ENCODE results near the gene FXYD4. TPM values are rescaled to one million over a fixed set of nuclear protein-coding genes. Genes with fewer than 3 reads are reported as not detected.

Gene FXYD4
- total RNA-seq, 6 experiments from 2014 or later = not detected

GRCh38 chr10:43352951-43353350, 18.5 kb upstream of the FXYD4 start:
- TF ChIP-seq POLR2A (IDR thresholded peaks at IDR 0.05) = no peak
- no peak for TF ChIP-seq CTCF (IDR thresholded peaks at IDR 0.05)
- DNase-seq = no peak
- no peaks in the 10 kb centered on the region for H3K9me3 ChIP-seq
- no peak for ATAC-seq
- no peaks in the 10 kb centered on the region for H3K4me1 ChIP-seq
- no peaks in the 10 kb centered on the region for H3K36me3 ChIP-seq
- WGBS (ENCODE audit: insufficient coverage, low coverage, low lambda C conversion rate, missing lambda C conversion rate) = 0% methylated on average over 2 of the region's 7 CpGs
- H3K27ac ChIP-seq = no peak overlapping the region
- no peak overlapping the region for H3K4me3 ChIP-seq
- intact Hi-C loops (cut with DNase I) = loop anchor here in 1 of 2 donors (5.0 kb wide), 1 partner anchor 56 kb away; no protein-coding TSS in a partner anchor
- no peaks in the 10 kb centered on the region for H3K27me3 ChIP-seq

- Histone ChIP-seq H3K9me3 (no peaks in the 10 kb centered on the region), H3K36me3 (no peaks in the 10 kb centered on the region), H3K4me3 (no peak overlapping the region), H3K4me1 (no peaks in the 10 kb centered on the region), H3K27me3 (no peaks in the 10 kb centered on the region), H3K27ac (no peak overlapping the region)
- TF ChIP-seq POLR2A (IDR thresholded peaks at IDR 0.05) = no peak
- no peak for TF ChIP-seq CTCF (IDR thresholded peaks at IDR 0.05)
- ATAC-seq (no peak), DNase-seq (no peak)
- intact Hi-C loops (cut with DNase I) = loop anchor here in 1 of 2 donors (5.0 kb wide), 1 partner anchor 56 kb away; no protein-coding TSS in a partner anchor
- 52% methylated on average over 3 of the region's 3 CpGs for WGBS (ENCODE audit: insufficient coverage, low coverage, low lambda C conversion rate, missing lambda C conversion rate)
Measured at GRCh38 chr10:43353495-43354329, 17.7 kb upstream of the FXYD4 start.

- Histone ChIP-seq H3K4me1 (no peaks in the 10 kb centered on the region), H3K27ac (no peak overlapping the region), H3K27me3 (no peaks in the 10 kb centered on the region), H3K36me3 (no peaks in the 10 kb centered on the region), H3K9me3 (no peaks in the 10 kb centered on the region), H3K4me3 (no peak overlapping the region)
- intact Hi-C loops (cut with DNase I) = loop anchor here in 1 of 2 donors (5.0 kb wide), 1 partner anchor 57 kb away; no protein-coding TSS in a partner anchor
- ATAC-seq (no peak), DNase-seq (no peak)
- WGBS (ENCODE audit: insufficient coverage, low coverage, low lambda C conversion rate, missing lambda C conversion rate) = 57% methylated on average over 2 of the region's 2 CpGs
- no peak for TF ChIP-seq POLR2A (IDR thresholded peaks at IDR 0.05)
- no peak for TF ChIP-seq CTCF (IDR thresholded peaks at IDR 0.05)
Measured at GRCh38 chr10:43354330-43354635, 17.2 kb upstream of the FXYD4 start.

- Histone ChIP-seq H3K27ac (no peak overlapping the region), H3K9me3 (no peaks in the 10 kb centered on the region), H3K4me1 (no peaks in the 10 kb centered on the region), H3K4me3 (no peak overlapping the region), H3K27me3 (no peaks in the 10 kb centered on the region), H3K36me3 (no peaks in the 10 kb centered on the region)
- no peak for ATAC-seq
- TF ChIP-seq CTCF (IDR thresholded peaks at IDR 0.05) (no peak), POLR2A (IDR thresholded peaks at IDR 0.05) (no peak)
- no peak for DNase-seq
- intact Hi-C loops (cut with DNase I) = loop anchor here in 1 of 2 donors (5.0 kb wide), 1 partner anchor 58 kb away; no protein-coding TSS in a partner anchor
- 9% methylated on average over 2 of the region's 2 CpGs for WGBS (ENCODE audit: insufficient coverage, low coverage, low lambda C conversion rate, missing lambda C conversion rate)
Measured at GRCh38 chr10:43354879-43355380, 16.5 kb upstream of the FXYD4 start.
